NK-92 treated with Interleukin-12 subunit alpha and Interleukin-12 subunit beta, amount 100 ng/mL, for 24 hours (cell line): ENCODE results near the gene COL18A1.

Experiments used
- DNase-seq: peaks from one replicate; lab custom pipeline; 2025; lab: John Stamatoyannopoulos, UW

COL18A1 gene

GRCh38 chr21:45535341-45536081 lies 130.5 kb downstream of the COL18A1 start:
- DNase-seq, result no peak

DNA sequence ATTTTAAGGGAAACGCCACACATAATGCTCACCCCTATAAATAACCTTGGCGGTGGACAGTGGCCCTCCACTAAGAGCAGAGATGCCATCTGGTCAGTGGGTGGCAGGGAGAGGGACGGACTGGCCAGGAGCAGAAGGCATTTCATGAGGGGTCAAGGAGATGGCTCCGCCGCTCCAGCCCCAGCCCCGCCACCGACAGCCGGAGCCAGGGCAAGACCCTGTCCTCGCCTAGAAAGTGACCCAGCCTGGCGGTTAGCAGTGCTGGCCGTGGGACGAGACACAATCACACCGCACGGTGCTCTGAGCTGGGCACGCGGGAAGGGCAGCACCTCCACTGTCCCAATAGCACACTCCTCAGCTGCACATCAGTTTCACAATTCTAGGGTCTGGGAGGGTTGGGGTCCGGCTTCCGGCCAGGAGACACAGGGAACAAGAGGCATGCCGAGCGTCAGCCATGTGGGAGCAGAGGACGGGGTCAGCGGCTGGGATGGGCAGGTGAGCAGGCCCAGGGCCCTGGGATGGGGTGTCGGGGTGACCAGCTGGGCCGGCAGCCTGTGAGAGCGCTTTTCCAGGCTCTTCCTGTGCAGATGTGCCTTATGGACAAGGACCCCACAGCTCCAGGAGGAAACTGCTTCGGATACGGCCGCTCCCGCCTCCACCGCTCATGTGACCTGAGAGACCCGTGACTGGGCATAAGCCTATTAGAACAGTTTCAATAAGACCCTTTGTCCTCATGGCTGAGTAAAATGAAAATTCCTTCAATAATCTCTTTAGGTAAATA lies 131.5 kb downstream of the COL18A1 start:
- no peak for DNase-seq

DNA sequence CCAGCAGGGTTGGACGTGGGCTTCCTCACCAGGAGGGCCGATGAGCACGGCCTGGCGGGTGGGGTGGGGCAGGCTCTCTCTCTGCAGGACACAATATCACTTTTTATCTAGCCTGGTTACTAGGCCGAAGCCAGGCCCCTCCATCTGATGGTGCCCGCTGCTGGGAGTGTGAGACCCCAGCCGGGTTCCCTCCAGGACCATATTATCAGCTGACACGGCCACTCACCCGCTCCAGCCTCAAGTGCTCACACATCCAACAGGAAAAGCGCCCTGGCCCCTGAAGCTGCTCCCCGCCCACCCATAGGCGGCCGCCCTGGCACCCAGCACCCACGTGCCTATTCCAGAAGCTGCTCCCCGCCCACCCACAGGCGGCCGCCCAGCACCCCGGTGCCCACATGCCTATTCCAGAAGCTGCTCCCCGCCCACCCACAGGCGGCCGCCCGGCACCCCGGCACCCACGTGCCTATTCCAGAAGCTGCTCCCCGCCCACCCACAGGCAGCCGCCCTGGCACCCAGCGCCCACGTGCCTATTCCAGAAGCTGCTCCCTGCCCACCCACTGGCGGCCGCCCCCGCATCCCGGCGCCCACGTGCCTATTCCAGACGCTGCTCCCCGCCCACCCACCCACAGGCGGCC lies 132.3 kb downstream of the COL18A1 start:
- DNase-seq, result no peak

DNA sequence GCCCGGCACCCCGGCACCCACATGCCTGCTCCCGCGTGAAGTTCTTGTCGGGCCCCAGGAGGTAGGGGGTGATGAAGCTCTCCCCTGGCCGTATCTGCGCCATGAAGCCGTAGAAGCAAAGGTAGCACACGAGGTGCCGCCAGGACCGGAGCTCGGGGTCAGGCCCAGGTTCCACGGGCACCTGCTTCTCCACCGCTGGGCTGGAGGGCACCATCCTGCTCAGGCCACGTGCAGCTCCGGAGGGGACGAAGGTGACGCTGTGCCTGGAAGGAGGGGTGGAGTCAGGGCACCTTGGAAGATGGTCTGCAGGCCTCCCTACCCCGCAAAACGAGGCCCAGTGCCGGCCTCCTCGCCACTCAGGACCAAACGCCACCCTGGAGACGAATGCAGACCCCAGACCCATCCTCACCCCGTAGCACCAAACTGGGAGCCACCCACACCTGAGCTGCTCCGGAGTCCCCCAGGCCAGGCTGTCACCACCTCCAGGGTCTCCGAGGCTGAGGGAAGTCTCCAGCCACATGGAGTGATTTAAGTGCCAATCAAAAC lies 132.9 kb downstream of the COL18A1 start:
- DNase-seq, result no peak

DNA sequence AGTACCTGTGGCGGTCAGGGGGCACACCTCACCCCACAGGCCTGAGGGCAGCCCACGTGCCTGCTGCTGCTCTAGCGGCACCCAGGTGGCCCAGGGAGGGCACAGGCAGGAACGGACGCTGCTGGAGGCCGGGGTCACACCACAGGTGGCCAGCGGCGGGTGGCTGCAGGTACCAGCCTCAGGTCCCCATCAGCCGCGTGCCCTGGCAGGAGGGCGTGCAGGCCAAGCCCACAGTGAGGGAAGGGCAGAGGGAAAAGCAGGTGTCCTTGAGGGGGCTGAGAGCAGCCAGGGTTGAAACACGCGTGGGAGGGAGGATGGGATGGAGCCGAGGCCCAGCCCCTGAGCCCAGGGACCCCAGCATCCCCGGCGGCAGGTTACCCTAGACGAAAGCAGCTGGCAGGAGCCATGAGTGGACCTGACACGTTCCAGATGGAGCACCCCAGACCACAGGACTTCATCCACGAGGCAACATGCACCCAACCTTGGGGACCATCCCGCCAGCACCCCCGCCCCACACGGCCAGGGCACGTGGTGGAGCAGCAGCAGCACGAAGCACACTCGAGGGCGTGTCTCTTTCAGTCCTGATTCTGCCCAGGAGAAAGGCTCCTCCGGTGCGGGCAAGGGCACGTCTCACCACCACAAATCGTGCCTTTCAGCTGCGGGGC lies 133.5 kb downstream of the COL18A1 start:
- no peak for DNase-seq

DNA sequence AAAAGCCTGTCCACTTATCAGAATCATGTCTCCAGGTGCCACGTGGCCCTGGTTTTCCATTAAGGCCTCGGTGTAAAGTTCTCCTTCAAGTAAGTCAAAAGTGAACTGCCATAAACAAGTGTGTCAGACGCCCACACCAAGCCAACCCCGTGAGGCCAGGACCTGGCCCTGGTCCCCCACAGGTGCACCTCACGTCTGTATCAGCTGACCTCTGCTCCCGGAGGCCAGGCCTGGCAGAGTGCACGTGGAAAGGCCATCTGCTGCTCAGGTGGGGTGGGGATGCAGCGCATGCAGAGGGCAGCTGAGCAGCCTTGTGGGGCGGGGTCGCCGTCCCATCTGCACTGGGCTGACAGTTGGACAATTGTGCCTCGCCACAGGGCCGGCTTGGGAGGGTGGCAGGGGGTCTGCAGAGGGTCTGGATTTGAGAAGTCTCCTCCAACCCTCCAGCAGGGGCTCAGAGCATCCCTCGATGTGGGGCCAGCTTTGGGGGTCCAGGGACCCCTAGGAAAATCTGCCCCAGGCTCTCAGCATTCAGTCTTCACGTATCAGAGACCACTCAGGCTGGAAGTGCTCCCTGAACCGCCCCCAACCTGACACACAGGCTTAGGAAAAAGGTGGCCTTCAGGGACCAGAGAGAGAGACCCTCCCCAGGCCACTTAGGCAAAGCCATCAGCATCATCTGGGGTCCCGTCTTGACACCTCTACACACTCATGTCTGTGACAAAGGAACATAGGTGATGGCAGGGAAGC lies 134.3 kb downstream of the COL18A1 start:
- no peak for DNase-seq

DNA sequence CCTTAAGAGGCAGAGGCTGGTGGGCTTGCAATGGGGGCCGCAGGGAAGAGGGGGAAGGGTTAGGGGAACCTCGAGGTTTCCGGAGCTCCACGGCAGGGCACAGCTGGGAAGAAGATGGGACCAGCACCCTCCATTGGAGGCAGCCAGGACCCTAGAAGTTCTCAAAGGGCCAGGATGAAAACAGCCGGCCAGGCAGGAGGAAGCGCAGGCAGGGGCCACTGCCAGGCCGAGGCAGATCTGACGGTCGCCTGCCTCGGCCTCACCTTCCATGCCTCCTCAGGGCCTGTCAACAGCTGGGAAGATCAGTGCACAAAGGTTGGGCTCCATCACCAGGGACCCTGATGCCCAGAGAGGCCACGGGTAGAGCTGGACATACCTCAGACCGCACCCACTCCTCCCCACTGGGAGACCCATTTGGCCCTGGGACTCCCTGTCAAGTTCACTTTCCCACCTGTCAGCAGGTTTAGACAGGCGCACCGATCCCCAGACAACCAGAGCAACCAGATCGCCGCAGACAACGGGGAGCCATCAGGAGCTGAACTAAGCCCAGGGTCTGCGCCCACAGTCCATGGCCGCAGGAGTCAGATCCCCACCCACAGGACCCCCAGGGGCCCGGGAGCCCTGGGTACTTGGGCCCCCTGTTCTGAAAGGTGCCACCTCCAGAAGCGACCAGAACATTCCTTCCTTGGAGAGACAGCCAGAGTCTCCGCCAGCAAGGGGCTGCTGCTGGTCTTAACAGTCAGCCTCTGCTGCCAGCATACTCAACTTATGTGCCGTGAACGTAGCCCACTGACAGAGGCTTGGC lies 135.0 kb downstream of the COL18A1 start:
- no peak for DNase-seq

DNA sequence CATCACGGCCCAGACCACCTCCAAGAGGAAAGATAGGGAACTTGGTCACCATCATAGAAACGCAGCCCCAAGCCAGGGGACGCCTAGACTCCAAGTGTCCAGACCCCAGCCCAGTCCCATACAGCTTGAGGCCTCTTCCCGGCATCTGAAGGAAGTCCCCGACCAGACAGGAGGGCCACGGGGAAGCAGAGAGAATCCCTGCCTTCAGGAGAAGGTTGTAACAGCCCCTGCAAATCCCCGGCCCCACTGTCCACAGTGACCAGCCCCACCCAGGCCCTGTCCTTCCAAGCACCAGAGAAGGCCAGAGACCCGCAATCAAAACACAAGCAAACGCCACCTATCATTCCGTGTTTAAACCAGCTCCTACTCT lies 135.6 kb downstream of the COL18A1 start:
- DNase-seq, result no peak

DNA sequence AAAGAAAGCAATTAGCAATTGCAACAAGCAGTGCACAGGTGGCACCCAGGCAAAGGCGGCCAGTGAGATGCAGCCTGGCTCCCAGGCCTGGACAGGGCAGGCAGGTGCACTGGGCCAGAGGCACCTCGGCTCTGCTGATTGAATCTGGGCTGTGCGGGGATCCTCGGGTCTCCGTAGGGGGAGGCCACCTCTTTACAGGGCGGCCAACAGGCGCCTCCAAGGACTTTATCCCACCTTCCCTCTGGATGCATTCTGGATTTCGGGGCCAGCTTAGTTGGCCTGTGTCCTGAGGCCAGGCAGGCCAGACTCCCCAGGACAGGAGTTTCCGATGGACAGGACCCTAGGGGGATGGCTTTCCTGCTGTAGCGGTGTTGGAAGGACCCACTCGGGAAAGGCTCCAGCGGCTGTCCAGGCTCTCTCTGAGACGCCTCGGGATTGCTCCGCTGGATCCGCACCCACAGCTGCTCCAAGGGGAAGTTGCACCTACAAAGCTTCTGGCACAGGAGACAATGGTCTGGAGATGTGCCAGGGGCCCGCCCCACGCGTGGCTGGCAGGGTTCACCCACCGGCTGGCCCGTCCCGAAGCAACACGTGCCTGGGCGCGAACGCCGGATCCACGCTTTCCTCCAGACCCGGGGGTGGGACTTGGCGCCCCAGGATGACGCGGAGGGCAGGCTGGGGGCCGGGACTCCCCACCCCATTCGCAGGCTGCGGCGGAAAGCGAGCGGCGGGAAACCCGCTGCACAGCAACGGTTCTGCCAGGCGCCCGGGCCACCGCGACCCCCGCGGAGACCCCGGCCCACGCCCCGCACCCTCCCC lies 136.5 kb downstream of the COL18A1 start:
- peak; percentile 62 for DNase-seq

- peak; percentile 50 for DNase-seq
Observed at GRCh38 chr21:45542242-45542666, 137.3 kb downstream of the COL18A1 start, which contains the start of gene SLC19A1. TSS of gene SLC19A1 (minus strand) at chr21:45542440. CDS start at chr21:45537959, 4,481 bp downstream.

GRCh38 chr21:45542667-45543370 lies 137.9 kb downstream of the COL18A1 start:
- no peak for DNase-seq

DNA sequence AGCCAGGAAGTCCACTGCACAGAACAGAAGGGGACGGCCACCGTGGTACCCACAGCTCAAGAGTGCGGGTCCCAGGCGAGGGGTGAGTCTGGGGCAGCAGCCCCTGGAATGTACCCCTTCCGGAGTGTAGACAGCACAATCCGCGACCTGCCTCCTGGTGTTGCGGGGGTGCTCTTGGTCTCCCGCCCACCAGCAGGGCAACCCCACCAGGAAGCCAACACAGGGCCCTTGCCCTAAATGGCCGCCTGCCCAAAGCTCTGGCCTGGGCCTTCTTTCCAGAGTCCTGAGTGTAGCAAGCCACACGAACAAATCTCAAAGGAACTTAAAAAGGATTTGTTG lies 138.4 kb downstream of the COL18A1 start:
- no peak for DNase-seq

DNA sequence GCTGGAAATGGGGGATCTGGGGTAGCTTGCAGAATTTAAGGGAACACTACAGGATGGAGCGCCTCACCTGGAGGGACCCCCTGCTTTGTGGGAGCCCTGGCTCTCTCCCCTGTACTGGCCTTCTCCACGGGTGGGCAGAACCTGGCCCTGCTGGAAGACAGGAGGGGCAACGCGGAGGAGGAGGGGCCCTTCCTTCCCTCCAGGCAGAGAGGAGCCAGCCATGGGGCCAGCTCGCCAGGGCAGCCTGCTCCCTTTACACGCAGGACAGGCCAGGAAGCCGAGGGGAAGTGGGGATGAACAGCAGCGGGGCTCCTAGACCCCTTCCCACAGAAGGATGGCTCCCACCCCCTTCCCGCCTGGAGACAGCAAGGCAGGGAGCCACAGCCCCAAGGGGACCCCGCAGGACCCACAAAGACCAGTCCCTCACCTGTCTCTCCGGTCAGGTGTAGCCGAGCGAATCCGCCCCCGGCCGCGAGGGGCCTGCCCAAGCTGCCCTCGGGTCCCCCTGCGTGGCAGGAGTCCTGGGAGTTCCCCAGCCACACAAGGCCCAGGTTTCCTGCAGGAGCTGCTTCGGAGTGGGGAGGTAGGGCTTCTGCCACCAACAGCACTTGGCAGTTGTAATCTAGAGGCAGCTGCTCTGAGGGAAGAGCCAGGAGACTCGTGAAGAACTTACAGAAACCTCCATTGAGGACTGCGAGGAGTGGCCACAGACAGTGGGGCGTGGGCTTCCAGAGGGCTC lies 138.9 kb downstream of the COL18A1 start:
- no peak for DNase-seq

DNA sequence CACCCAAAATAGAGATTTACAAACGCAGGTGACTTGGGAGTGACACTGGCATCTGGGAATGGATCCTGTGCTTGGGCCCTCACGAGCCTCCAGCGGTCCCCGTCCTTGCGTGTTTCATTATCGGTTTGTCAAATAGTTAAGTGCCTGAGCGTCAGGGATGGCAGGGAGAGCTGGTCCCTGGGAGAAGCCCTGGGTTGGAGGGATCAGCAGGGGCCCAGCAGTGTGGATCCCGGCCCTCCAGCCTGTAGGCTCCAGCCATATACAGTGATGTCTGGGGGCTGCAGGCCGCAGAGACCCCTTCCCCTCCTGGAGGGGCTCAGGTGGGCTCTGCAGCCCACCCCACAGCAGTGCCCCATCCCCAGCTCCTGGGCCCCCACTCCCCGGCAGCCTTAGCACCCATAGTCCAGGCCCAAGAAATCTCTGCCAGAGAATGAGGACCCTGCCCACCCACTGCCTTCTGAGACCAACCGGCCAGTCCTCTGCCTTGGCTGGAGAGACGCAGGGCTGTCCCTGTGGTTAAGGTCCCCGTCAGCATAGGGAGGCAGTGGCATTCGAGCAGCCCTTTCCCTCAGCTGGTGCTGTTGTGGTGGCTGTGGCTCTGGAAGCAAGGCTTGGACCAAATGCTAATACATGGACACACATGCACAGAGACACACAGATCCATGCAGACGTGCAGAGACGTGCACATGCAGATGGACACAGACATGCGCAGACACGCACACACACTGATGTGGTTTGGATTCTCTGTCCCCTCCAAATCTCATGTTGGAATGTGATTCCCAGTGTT lies 139.7 kb downstream of the COL18A1 start:
- no peak for DNase-seq

DNA sequence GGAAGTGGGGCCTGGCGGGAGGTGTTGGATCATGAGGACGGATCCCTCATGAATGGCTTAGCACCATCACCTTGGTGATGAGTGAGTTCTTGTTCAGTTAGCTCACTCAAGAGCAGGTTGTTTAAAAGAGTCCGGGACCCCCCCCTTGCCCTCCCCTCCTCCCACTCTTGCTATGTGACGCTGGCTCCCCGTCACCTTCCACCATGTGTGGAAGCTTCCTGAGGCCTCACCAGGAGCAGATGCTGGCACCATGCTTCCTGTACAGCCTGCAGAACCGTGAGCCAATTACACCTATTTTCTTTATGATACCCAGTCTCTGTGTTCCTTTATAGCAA lies 140.2 kb downstream of the COL18A1 start:
- no peak for DNase-seq

DNA sequence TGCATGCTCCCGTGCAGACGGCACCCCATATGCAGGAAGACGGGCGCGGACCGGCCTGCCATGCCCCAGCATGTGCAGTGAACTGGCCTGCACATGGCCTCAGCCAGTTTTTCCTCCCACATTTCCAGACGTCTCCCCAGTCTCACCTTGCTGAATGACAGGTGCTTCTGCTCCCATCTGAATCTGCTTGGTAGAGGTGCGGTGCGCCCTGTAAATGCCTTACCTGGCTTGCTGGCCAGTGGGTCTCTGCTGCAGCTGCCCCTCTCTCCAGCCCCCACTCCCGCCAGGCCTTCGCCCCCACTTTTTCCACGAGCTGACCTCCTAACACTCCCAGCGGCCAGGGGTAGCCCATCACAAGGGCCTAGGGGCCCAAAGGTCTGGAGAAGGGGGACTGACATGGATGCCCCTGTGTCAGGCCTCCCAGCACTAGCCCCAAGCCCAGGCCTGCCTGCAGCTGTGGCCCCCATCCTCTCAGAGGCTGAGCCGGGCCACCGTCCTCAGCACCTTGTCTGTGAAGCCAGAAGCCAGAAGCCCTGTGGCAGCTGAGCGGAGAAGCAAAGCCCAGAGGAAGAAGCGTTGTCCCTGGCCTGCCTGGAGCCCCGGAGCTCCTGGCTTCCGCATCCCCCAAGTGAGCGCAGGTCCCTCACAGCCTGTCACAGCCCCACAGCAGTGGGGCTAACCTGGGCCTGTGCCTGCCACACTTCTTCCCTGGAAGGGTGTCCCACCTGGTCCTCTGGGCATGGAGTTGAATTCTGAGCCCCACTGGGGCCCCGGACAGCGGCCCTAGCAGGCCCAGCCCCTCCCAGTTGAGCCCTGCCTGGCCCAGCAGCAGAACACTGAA lies 140.9 kb downstream of the COL18A1 start:
- DNase-seq, result no peak
